ENCODE data around the gene CDKN2B-AS1.
"Not testable (repeated sequence)": the region's sequence is repeated elsewhere in the genome, so short reads cannot be mapped to it uniquely, and the experiment has no call there.

The CDKN2B-AS1 gene

GRCh38 chr9:21994556-21995005 is at the start of gene CDKN2B-AS1:
Gene CDKN2B-AS1 (plus strand): TSS chr9:21994791.
- in situ Hi-C loops (cut with HindIII; ENCODE audit: low pct_unique_long_range_greater_than_20kb, low sequenced_read_pairs), result no loop called here
- DNase-seq (ENCODE audit: low read depth in 1 of 2, low spot score in 1 of 2), result peak in 1 of 2 experiments; percentile 85
- TF ChIP-seq JUND (IDR thresholded peaks at IDR 0.05; ENCODE audit: low read depth), result no peak

GRCh38 chr9:21945606-21946005 is 49.0 kb upstream of the CDKN2B-AS1 start:
- in situ Hi-C loops (cut with HindIII; ENCODE audit: low pct_unique_long_range_greater_than_20kb, low sequenced_read_pairs), result no loop called here
- no peak for TF ChIP-seq JUND (IDR thresholded peaks at IDR 0.05; ENCODE audit: low read depth)
- DNase-seq (ENCODE audit: low read depth in 1 of 2, low spot score in 1 of 2), result no peak

DNA sequence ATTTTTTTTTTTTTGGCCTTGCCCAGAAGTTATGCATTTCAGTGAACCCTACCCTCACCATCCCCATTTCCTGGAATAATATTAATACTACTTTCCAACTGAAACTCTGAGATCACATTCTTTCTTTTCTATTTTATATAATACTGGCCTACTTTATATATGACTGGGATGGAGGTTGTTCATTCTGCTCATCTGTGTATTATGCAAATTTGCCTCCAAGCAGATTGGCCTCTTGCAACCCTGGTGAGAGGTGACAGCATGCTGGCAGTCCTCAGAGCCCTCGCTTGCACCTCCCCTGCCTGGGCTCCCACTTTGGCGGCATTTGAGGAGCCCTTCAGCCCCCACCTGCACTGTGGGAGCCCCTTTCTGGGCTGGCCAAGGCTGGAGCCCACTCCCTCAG is 35.8 kb upstream of the CDKN2B-AS1 start:
- TF ChIP-seq JUND (IDR thresholded peaks at IDR 0.05; ENCODE audit: low read depth), result no peak
- in situ Hi-C loops (cut with HindIII; ENCODE audit: low pct_unique_long_range_greater_than_20kb, low sequenced_read_pairs), result no loop called here
- no peak for DNase-seq (ENCODE audit: low read depth in 1 of 2, low spot score in 1 of 2)

- DNase-seq (ENCODE audit: low read depth in 1 of 2, low spot score in 1 of 2); in situ Hi-C loops (cut with HindIII; ENCODE audit: low pct_unique_long_range_greater_than_20kb, low sequenced_read_pairs): not testable (repeated sequence)
Observed at GRCh38 chr9:21959268-21959667, 35.3 kb upstream of the CDKN2B-AS1 start.

- TF ChIP-seq JUND (IDR thresholded peaks at IDR 0.05; ENCODE audit: low read depth), result no peak
- DNase-seq (ENCODE audit: low read depth in 1 of 2, low spot score in 1 of 2), result no peak
- in situ Hi-C loops (cut with HindIII; ENCODE audit: low pct_unique_long_range_greater_than_20kb, low sequenced_read_pairs), result no loop called here
Observed at GRCh38 chr9:21961569-21961968, 33.0 kb upstream of the CDKN2B-AS1 start.

GRCh38 chr9:21964925-21965385 is 29.6 kb upstream of the CDKN2B-AS1 start:
- no peak for DNase-seq (ENCODE audit: low read depth in 1 of 2, low spot score in 1 of 2)
- in situ Hi-C loops (cut with HindIII; ENCODE audit: low pct_unique_long_range_greater_than_20kb, low sequenced_read_pairs), result no loop called here
- TF ChIP-seq JUND (IDR thresholded peaks at IDR 0.05; ENCODE audit: low read depth), result no peak

DNA sequence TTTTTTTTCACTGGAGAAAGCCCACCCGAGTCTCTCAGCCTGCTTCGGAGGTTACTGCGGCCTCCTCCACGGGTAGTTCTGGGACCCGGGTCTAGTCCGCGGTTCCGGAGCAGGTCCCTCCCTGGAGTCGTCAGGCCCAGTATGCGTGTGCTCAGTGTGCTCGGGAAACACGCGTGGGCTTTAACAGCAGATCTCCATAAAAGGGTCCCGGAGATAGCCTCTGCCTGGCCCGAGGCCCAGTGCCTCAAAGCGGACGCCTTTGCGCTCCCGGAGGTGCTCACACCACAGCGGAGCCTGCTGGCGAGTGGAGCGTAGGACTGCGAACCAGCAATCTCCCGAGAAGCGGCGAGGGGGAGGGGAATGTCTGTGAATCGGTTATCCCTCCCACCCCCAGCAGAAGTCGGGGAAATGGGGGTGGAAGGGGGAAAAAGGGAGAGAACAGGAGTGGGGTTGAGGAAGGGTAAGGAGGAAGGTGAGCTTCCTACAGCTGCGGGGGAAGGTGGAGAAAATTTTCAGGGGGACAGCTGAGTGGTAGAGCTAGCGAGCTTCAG is 29.1 kb upstream of the CDKN2B-AS1 start:
- in situ Hi-C loops (cut with HindIII; ENCODE audit: low pct_unique_long_range_greater_than_20kb, low sequenced_read_pairs), result no loop called here
- DNase-seq (ENCODE audit: low read depth in 1 of 2, low spot score in 1 of 2), result no peak
- TF ChIP-seq JUND (IDR thresholded peaks at IDR 0.05; ENCODE audit: low read depth), result no peak

DNA sequence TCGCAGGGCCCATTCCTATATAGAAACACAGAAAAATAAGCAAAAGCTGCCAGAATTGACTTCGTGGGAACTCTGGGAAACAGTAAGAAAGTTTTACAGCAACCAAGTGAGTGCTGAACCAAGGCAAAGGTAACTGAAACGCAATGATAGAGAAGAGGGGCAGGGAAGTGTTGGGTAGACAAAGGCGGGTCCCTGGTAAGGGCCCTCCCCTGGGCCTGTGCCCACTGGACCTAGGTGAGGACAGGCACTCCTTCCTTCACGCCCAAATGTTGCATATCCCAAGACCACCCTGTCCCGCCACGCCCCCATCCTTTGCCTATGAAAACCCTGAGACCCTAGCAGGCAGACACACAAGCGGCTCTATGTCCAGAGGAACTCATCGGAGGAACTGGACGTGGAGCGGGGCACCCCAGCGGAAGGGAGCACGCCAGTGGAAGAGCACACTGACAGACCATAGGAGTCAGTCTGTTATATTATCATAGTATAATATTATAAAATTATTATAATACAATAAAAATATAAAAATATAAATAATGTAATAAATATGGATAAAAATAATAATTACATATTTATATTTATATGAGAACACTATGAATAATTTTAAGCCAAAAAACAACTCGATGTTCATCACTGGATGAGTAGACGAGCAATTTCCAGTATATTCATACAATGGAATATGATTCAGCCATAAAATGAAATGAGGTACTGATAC is 28.3 kb upstream of the CDKN2B-AS1 start:
- TF ChIP-seq JUND (IDR thresholded peaks at IDR 0.05; ENCODE audit: low read depth), result no peak
- in situ Hi-C loops (cut with HindIII; ENCODE audit: low pct_unique_long_range_greater_than_20kb, low sequenced_read_pairs), result no loop called here
- no peak for DNase-seq (ENCODE audit: low read depth in 1 of 2, low spot score in 1 of 2)

- in situ Hi-C loops (cut with HindIII; ENCODE audit: low pct_unique_long_range_greater_than_20kb, low sequenced_read_pairs), result no loop called here
- no peak for DNase-seq (ENCODE audit: low read depth in 1 of 2, low spot score in 1 of 2)
- TF ChIP-seq JUND (IDR thresholded peaks at IDR 0.05; ENCODE audit: low read depth), result no peak
Observed at GRCh38 chr9:21967169-21967568, 27.4 kb upstream of the CDKN2B-AS1 start.

DNA sequence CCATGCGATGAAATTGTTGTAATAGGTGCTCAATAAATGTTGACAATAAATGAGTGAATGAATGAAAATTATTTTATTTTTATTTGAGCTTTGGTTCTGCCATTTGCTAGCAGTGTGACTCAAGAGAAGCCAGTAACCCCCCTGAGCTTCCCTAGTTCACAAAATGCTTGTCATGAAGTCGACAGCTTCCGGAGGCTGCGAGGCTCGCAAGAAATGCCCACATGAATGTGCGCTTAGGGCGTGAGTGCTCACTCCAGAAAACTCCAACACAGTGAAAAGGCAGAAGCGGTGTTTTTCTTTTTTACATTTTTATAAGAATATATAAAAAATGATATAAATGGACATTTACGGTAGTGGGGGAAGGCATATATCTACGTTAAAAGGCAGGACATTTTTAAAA is 26.9 kb upstream of the CDKN2B-AS1 start:
- no peak for TF ChIP-seq JUND (IDR thresholded peaks at IDR 0.05; ENCODE audit: low read depth)
- in situ Hi-C loops (cut with HindIII; ENCODE audit: low pct_unique_long_range_greater_than_20kb, low sequenced_read_pairs), result no loop called here
- DNase-seq (ENCODE audit: low read depth in 1 of 2, low spot score in 1 of 2), result no peak

DNA sequence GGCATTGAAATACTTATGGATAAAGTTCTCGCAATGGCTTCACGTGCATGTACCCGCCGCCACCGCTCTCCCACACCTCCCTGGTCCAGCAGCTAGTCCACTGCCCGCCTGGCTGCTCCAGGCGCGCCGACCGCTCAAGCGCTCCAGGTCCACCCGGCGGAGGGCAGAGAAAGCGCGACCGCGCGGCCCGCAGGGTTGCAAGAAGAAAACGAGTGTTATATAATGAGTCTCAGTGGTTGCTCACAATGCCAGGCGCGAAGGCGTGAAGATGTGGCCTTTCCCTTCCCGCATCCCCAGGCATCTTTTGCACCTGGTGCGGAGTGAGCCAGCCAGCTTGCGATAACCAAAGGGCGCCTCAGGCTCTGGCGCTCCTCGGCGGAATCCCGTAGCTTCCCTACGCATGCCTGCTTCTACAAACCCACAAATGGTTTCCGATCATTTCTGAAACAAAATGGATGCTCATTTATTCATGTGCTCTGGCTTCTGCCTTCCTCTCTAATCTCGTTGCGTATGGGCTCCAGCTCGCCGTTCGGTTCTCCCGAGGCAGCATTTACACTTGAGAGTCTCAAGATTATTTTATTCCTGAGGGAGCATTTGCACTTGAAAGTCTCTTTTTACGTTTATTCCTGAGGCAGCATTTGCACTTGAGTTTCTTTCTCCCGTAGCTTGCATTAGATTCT is 26.1 kb upstream of the CDKN2B-AS1 start:
- no peak for DNase-seq (ENCODE audit: low read depth in 1 of 2, low spot score in 1 of 2)
- in situ Hi-C loops (cut with HindIII; ENCODE audit: low pct_unique_long_range_greater_than_20kb, low sequenced_read_pairs), result no loop called here
- no peak for TF ChIP-seq JUND (IDR thresholded peaks at IDR 0.05; ENCODE audit: low read depth)

GRCh38 chr9:21969011-21969940 is 25.3 kb upstream of the CDKN2B-AS1 start:
- in situ Hi-C loops (cut with HindIII; ENCODE audit: low pct_unique_long_range_greater_than_20kb, low sequenced_read_pairs), result no loop called here
- no peak for TF ChIP-seq JUND (IDR thresholded peaks at IDR 0.05; ENCODE audit: low read depth)
- no peak for DNase-seq (ENCODE audit: low read depth in 1 of 2, low spot score in 1 of 2)
